GM12865 (cell line): ENCODE measurements around the gene CFAP298.

Source experiments
- DNase-seq: peaks from one replicate; pipeline ENCODE4 v3.0.0; 2010; ENCODE audit warnings: low read depth
- H3K4me3 ChIP-seq: 2 replicates; pipeline ENCODE4 v1.5.1; 2011; ENCODE audit warnings: mild to moderate bottlenecking, low read depth, low read length, control low read depth
- CTCF ChIP-seq: IDR thresholded peaks from 2 replicates; pipeline ENCODE4 v1.5.1; 2011; ENCODE audit warnings: low read length, control low read depth, low read depth, inconsistent platforms; ENCODE audit not compliant: insufficient read depth; ENCODE audit errors: missing control alignments

Gene CFAP298

GRCh38 chr21:32597205-32597604, 15.0 kb downstream of the CFAP298 start:
- no peak for DNase-seq
- no peak for TF ChIP-seq CTCF
- H3K4me3 ChIP-seq = no peak overlapping the region

GRCh38 chr21:32595431-32595830, 16.7 kb downstream of the CFAP298 start:
- H3K4me3 ChIP-seq = no peak overlapping the region
- TF ChIP-seq CTCF = no peak
- no peak for DNase-seq

- no peak for DNase-seq
- no peak for TF ChIP-seq CTCF
- H3K4me3 ChIP-seq = no peak overlapping the region
These were observed 18.5 kb downstream of the CFAP298 start for GRCh38 chr21:32593690-32594089.

GRCh38 chr21:32592929-32593502, 19.2 kb downstream of the CFAP298 start:
- no peak for TF ChIP-seq CTCF
- no peak for DNase-seq
- H3K4me3 ChIP-seq = no peak overlapping the region

- no peak for TF ChIP-seq CTCF
- no peak for DNase-seq
These were observed 22.0 kb downstream of the CFAP298 start for GRCh38 chr21:32590130-32590529.

GRCh38 chr21:32587651-32588050, 24.5 kb downstream of the CFAP298 start:
- no peak for TF ChIP-seq CTCF

More at GRCh38 chr21:32590130-32590529, 22.0 kb downstream of the CFAP298 start:
- no peak overlapping the region for H3K4me3 ChIP-seq

GRCh38 chr21:32587120-32587519, 25.1 kb downstream of the CFAP298 start:
- H3K4me3 ChIP-seq = no peak overlapping the region
- TF ChIP-seq CTCF = no peak
- DNase-seq = no peak

More at GRCh38 chr21:32587651-32588050, 24.5 kb downstream of the CFAP298 start:
- H3K4me3 ChIP-seq = no peak overlapping the region
- DNase-seq = no peak
